ENCODE results near the gene DNAH11. TPM values are rescaled to one million over a fixed set of nuclear protein-coding genes. Genes with fewer than 3 reads are reported as not detected.

Gene DNAH11
- total and polyA plus RNA-seq, 11 donors = 0.04 to 0.98 (median 0.23) TPM

DNA sequence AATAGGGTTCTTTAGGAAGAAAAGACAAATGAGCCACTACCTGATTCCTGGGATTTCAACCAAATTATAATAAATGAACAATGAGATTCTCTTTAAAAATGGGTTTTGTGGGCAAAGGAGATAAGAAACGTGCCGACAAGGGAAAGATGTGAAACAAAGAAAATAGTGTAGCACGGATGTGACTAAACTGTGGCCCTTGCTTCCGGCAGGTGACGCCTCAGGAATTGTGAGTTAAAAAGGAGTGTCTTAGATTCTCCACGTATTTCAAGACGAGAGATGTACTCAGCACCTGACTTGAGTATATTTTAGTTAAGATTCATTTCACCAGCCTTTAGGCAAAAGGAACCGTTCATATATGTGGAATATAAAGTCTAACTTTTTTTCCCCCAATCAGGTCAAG is 75.9 kb downstream of the DNAH11 start:
- H3K27ac ChIP-seq = no peak overlapping the region
- no peak for ATAC-seq
- intact Hi-C loops (cut with DNase I) = no loop called here

GRCh38 chr7:21620054-21620453 is 77.2 kb downstream of the DNAH11 start:
- Histone ChIP-seq H3K36me3 (no peaks in the 10 kb centered on the region), H3K27ac (no peak overlapping the region), H3K9me3 (peaks cover 0 to 3% (median 0%) of the 10 kb centered on the region in 12 donors), H3K27me3 (no peaks in the 10 kb centered on the region), H3K4me3 (no peak overlapping the region), H3K4me1 (peaks cover 0 to 8% (median 0%) of the 10 kb centered on the region in 12 donors)
- intact Hi-C loops (cut with DNase I) = loop anchor here in 1 of 10 donors (10.0 kb wide), 1 partner anchor 65 kb away; no protein-coding TSS in a partner anchor
- 90 to 96% (median 92%) methylated on average over 2 of the region's 2 CpGs for WGBS, 4 donors
- no peak for TF ChIP-seq POLR2A (IDR thresholded peaks at IDR 0.05)
- no peak for TF ChIP-seq CTCF (IDR thresholded peaks at IDR 0.05)
- no peak for DNase-seq
- ATAC-seq = no peak

More for the DNA sequence above, 75.9 kb downstream of the DNAH11 start:
- Histone ChIP-seq H3K4me3 (no peak overlapping the region), H3K4me1 (peaks cover 0 to 8% (median 0%) of the 10 kb centered on the region in 12 donors), H3K27me3 (no peaks in the 10 kb centered on the region), H3K9me3 (peaks cover 0 to 3% (median 0%) of the 10 kb centered on the region in 12 donors), H3K36me3 (no peaks in the 10 kb centered on the region)
- TF ChIP-seq CTCF (IDR thresholded peaks at IDR 0.05) (no peak), POLR2A (IDR thresholded peaks at IDR 0.05) (no peak)
- no peak for DNase-seq
- WGBS, 4 donors = 71 to 80% (median 79%) methylated on average over 8 of the region's 8 CpGs

DNA sequence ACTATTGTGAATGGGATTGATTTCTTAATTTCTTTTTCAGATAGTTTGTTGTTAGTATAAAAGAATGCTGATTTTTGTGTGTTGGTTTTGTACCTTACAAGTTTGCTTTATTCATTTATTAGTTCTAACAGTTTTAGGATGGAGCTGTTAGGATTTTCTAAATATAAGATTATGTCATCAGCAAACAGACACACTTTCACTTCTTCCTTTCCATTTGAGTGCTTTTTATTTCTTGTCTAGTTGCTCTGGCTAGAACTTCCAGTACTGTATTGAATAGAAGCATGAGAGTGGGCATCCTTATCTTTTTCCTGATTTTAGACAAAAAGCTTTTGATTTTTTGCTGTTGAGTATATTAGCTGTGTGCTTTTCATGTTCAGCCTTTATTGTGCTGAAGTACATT is 81.5 kb downstream of the DNAH11 start:
- no peak for DNase-seq
- TF ChIP-seq POLR2A (IDR thresholded peaks at IDR 0.05) = no peak
- no peak for TF ChIP-seq CTCF (IDR thresholded peaks at IDR 0.05)
- Histone ChIP-seq H3K36me3 (no peaks in the 10 kb centered on the region), H3K27ac (no peak overlapping the region), H3K9me3 (peaks cover 0 to 3% (median 0%) of the 10 kb centered on the region in 12 donors), H3K4me1 (no peaks in the 10 kb centered on the region), H3K4me3 (no peak overlapping the region), H3K27me3 (no peaks in the 10 kb centered on the region)
- intact Hi-C loops (cut with DNase I) = loop anchor here in 1 of 10 donors (10.0 kb wide), 1 partner anchor 60 kb away; no protein-coding TSS in a partner anchor
- ATAC-seq = no peak

- no peak overlapping the region for H3K27ac ChIP-seq
- peaks cover 0 to 4% (median 0%) of the 10 kb centered on the region in 12 donors for H3K9me3 ChIP-seq
- no peaks in the 10 kb centered on the region for H3K36me3 ChIP-seq
- DNase-seq = no peak
- H3K4me1 ChIP-seq = no peaks in the 10 kb centered on the region
- TF ChIP-seq CTCF (IDR thresholded peaks at IDR 0.05) (no peak), POLR2A (IDR thresholded peaks at IDR 0.05) (no peak)
- WGBS, 4 donors = 69 to 82% (median 78%) methylated on average over 4 of the region's 4 CpGs
- no peak for ATAC-seq
- intact Hi-C loops (cut with DNase I) = no loop called here
- H3K27me3 ChIP-seq = no peaks in the 10 kb centered on the region
- H3K4me3 ChIP-seq = no peak overlapping the region
These were observed 93.9 kb downstream of the DNAH11 start for GRCh38 chr7:21636694-21637093.
